CD4-positive, alpha-beta T cell treated with Interferon gamma for 1 hour (primary cell): ENCODE data around the gene MSH3.
"Not testable (repeated sequence)": the region's sequence is repeated elsewhere in the genome, so short reads cannot be mapped to it uniquely, and the experiment has no call there.

ENCODE experiments used
- DNase-seq: peaks from one replicate; pipeline ENCODE4 v3.0.0-alpha.2; 2020

Gene MSH3

GRCh38 chr5:80659106-80659505 lies 4.7 kb downstream of the MSH3 start:
- DNase-seq, result no peak

- not testable (repeated sequence) for DNase-seq
These were observed 6.2 kb downstream of the MSH3 start for GRCh38 chr5:80660661-80661060.

- DNase-seq, result no peak
These were observed 7.7 kb downstream of the MSH3 start for GRCh38 chr5:80662108-80662507.

GRCh38 chr5:80665057-80665456 lies 10.6 kb downstream of the MSH3 start:
- DNase-seq, result no peak

- DNase-seq, result no peak
These were observed 12.9 kb downstream of the MSH3 start for GRCh38 chr5:80667384-80667783.

GRCh38 chr5:80668016-80668969 lies 13.8 kb downstream of the MSH3 start:
- DNase-seq, result no peak

GRCh38 chr5:80672140-80672736 lies 17.8 kb downstream of the MSH3 start:
- peak; percentile 43 for DNase-seq

GRCh38 chr5:80676706-80677105 lies 22.3 kb downstream of the MSH3 start:
- DNase-seq, result no peak

- no peak for DNase-seq
These were observed 32.3 kb downstream of the MSH3 start for GRCh38 chr5:80686757-80687156.

- DNase-seq, result no peak
These were observed 34.4 kb downstream of the MSH3 start for GRCh38 chr5:80688648-80689420.

GRCh38 chr5:80689627-80690026 lies 35.2 kb downstream of the MSH3 start:
- DNase-seq, result no peak

- DNase-seq, result no peak
These were observed 41.2 kb downstream of the MSH3 start for GRCh38 chr5:80695666-80696065.

GRCh38 chr5:80696450-80696849 lies 42.0 kb downstream of the MSH3 start:
- no peak for DNase-seq

GRCh38 chr5:80697100-80697499 lies 42.6 kb downstream of the MSH3 start:
- no peak for DNase-seq

GRCh38 chr5:80698369-80698768 lies 43.9 kb downstream of the MSH3 start:
- no peak for DNase-seq

- no peak for DNase-seq
These were observed 47.1 kb downstream of the MSH3 start for GRCh38 chr5:80701597-80701996.

- DNase-seq, result no peak
These were observed 48.8 kb downstream of the MSH3 start for GRCh38 chr5:80703291-80703690.

- DNase-seq, result no peak
These were observed 49.3 kb downstream of the MSH3 start for GRCh38 chr5:80703747-80704146.

- DNase-seq, result no peak
These were observed 49.8 kb downstream of the MSH3 start for GRCh38 chr5:80704221-80704620.

GRCh38 chr5:80705216-80705769 lies 50.8 kb downstream of the MSH3 start:
- DNase-seq, result no peak

- DNase-seq, result no peak
These were observed 51.3 kb downstream of the MSH3 start for GRCh38 chr5:80705801-80706200.

GRCh38 chr5:80706835-80707447 lies 52.5 kb downstream of the MSH3 start:
- DNase-seq, result no peak

GRCh38 chr5:80707645-80708044 lies 53.2 kb downstream of the MSH3 start:
- DNase-seq, result no peak
